ENCODE measurements around the gene NFATC3. TPM values are rescaled to one million over a fixed set of nuclear protein-coding genes. Genes with fewer than 3 reads are reported as not detected.

The NFATC3 gene
- total RNA-seq, 5 donors from 2014 or later (not counting 1 experiment from before 2014, with no cell fraction given), result 111 to 144 (median 116) TPM

GRCh38 chr16:68253721-68254120 lies 168.6 kb downstream of the NFATC3 start:
- H3K9me3 Mint-ChIP-seq, result no peaks in the 10 kb centered on the region
- H3K9me3 ChIP-seq, result no peaks in the 10 kb centered on the region
- ChIA-PET POLR2A (no interaction called here), CTCF (no interaction called here)
- 100% methylated on average over 1 of the region's 4 CpGs for WGBS (ENCODE audit: insufficient coverage)
- no peak overlapping the region for H3K27ac ChIP-seq (ENCODE audit: low read length)
- no peaks in the 10 kb centered on the region for H3K27me3 ChIP-seq (replicated peaks in 1 of 2; ENCODE audit: control insufficient read depth in 2 of 2, extremely low read depth in 1 of 2, insufficient read depth in 2 of 2, low read length in 1 of 2)
- no peak overlapping the region for H3K4me3 Mint-ChIP-seq
- DNase-seq (no peak), ATAC-seq (replicated peaks in 1 of 4) (no peak)
- peaks cover 25% of the 10 kb centered on the region for H3K36me3 Mint-ChIP-seq
- H3K27ac Mint-ChIP-seq, result no peak overlapping the region
- peaks cover 2 to 8% of the 10 kb centered on the region in 2 experiments for H3K4me1 ChIP-seq (ENCODE audit: control insufficient read depth in 1 of 2, extremely low read depth in 1 of 2, insufficient read depth in 2 of 2, low read length in 2 of 2)
- H3K4me3 ChIP-seq (ENCODE audit: control insufficient read depth in 1 of 2, extremely low read depth in 1 of 2, low read length in 1 of 2), result no peak overlapping the region
- H3K4me1 Mint-ChIP-seq, result peaks cover 3 to 12% (median 8%) of the 10 kb centered on the region in 3 donors
- H3K27me3 Mint-ChIP-seq, result no peaks in the 10 kb centered on the region
- H3K36me3 ChIP-seq (ENCODE audit: control insufficient read depth in 2 of 2, extremely low read depth in 1 of 2, insufficient read depth in 1 of 2, low read length in 1 of 2), result peaks cover 7 to 43% of the 10 kb centered on the region in 2 donors

GRCh38 chr16:68255712-68256111 lies 170.5 kb downstream of the NFATC3 start:
- no peaks in the 10 kb centered on the region for H3K27me3 Mint-ChIP-seq
- no peak overlapping the region for H3K27ac Mint-ChIP-seq
- no peak overlapping the region for H3K4me3 Mint-ChIP-seq
- peaks cover 3 to 12% (median 8%) of the 10 kb centered on the region in 3 donors for H3K4me1 Mint-ChIP-seq
- peaks cover 2 to 8% of the 10 kb centered on the region in 2 experiments for H3K4me1 ChIP-seq (ENCODE audit: control insufficient read depth in 1 of 2, extremely low read depth in 1 of 2, insufficient read depth in 2 of 2, low read length in 2 of 2)
- no peaks in the 10 kb centered on the region for H3K9me3 ChIP-seq
- ChIA-PET CTCF (interaction anchor here (0.6 to 0.9 kb wide), 2 partner anchors 8 to 86 kb away, joined by 3 to 9 read pairs; partner anchors contain the start of gene SLC7A6 (in 1 of the 2)), POLR2A (no interaction called here)
- H3K4me3 ChIP-seq (ENCODE audit: control insufficient read depth in 1 of 2, extremely low read depth in 1 of 2, low read length in 1 of 2), result no peak overlapping the region
- DNase-seq (no peak), ATAC-seq (replicated peaks in 1 of 4) (no peak)
- no peak overlapping the region for H3K27ac ChIP-seq (ENCODE audit: low read length)
- 94% methylated on average over 18 of the region's 18 CpGs for WGBS (ENCODE audit: insufficient coverage)
- no peaks in the 10 kb centered on the region for H3K27me3 ChIP-seq (replicated peaks in 1 of 2; ENCODE audit: control insufficient read depth in 2 of 2, extremely low read depth in 1 of 2, insufficient read depth in 2 of 2, low read length in 1 of 2)
- no peaks in the 10 kb centered on the region for H3K9me3 Mint-ChIP-seq
- peaks cover 8 to 45% of the 10 kb centered on the region in 2 donors for H3K36me3 ChIP-seq (ENCODE audit: control insufficient read depth in 2 of 2, extremely low read depth in 1 of 2, insufficient read depth in 1 of 2, low read length in 1 of 2)
- peaks cover 27% of the 10 kb centered on the region for H3K36me3 Mint-ChIP-seq

- Mint-ChIP-seq H3K27ac (peak overlapping the region; percentile 25 to 54), H3K4me3 (no peak overlapping the region), H3K4me1 (peaks cover 9 to 18% (median 17%) of the 10 kb centered on the region in 3 donors), H3K36me3 (peaks cover 18% of the 10 kb centered on the region), H3K9me3 (no peaks in the 10 kb centered on the region), H3K27me3 (no peaks in the 10 kb centered on the region)
- no peak overlapping the region for H3K27ac ChIP-seq (ENCODE audit: low read length)
- peaks cover 2 to 19% of the 10 kb centered on the region in 2 experiments for H3K4me1 ChIP-seq (ENCODE audit: control insufficient read depth in 1 of 2, extremely low read depth in 1 of 2, insufficient read depth in 2 of 2, low read length in 2 of 2)
- H3K4me3 ChIP-seq (ENCODE audit: control insufficient read depth in 1 of 2, extremely low read depth in 1 of 2, low read length in 1 of 2), result no peak overlapping the region
- no peaks in the 10 kb centered on the region for H3K27me3 ChIP-seq (replicated peaks in 1 of 2; ENCODE audit: control insufficient read depth in 2 of 2, extremely low read depth in 1 of 2, insufficient read depth in 2 of 2, low read length in 1 of 2)
- WGBS (ENCODE audit: insufficient coverage), result 70% methylated on average over 6 of the region's 6 CpGs
- peak in 6 of 35 experiments; percentile 32 to 55 (median 42) for DNase-seq
- H3K36me3 ChIP-seq (ENCODE audit: control insufficient read depth in 2 of 2, extremely low read depth in 1 of 2, insufficient read depth in 1 of 2, low read length in 1 of 2), result peaks cover 8 to 39% of the 10 kb centered on the region in 2 donors
- ATAC-seq (replicated peaks in 1 of 4), result peak; percentile 41 to 83 (median 44)
- H3K9me3 ChIP-seq, result no peaks in the 10 kb centered on the region
- ChIA-PET POLR2A (interaction anchor here in 1 of 2 donors (0.5 kb wide), 1 partner anchor 484 kb away, joined by 8 read pairs; no protein-coding TSS in a partner anchor), CTCF (interaction anchor here in 1 of 2 donors (0.6 to 1.2 kb wide), 2 partner anchors 23 to 72 kb away, joined by 4 to 6 read pairs; no protein-coding TSS in a partner anchor)
Measured at GRCh38 chr16:68257251-68257905, 172.2 kb downstream of the NFATC3 start.

- Histone ChIP-seq H3K9me3 (no peaks in the 10 kb centered on the region), H3K4me3 (ENCODE audit: control insufficient read depth in 1 of 2, extremely low read depth in 1 of 2, low read length in 1 of 2) (no peak overlapping the region), H3K4me1 (ENCODE audit: control insufficient read depth in 1 of 2, extremely low read depth in 1 of 2, insufficient read depth in 2 of 2, low read length in 2 of 2) (peaks cover 2 to 21% of the 10 kb centered on the region in 2 experiments), H3K27ac (ENCODE audit: low read length) (no peak overlapping the region), H3K27me3 (replicated peaks in 1 of 2; ENCODE audit: control insufficient read depth in 2 of 2, extremely low read depth in 1 of 2, insufficient read depth in 2 of 2, low read length in 1 of 2) (no peaks in the 10 kb centered on the region), H3K36me3 (ENCODE audit: control insufficient read depth in 2 of 2, extremely low read depth in 1 of 2, insufficient read depth in 1 of 2, low read length in 1 of 2) (peaks cover 5 to 36% of the 10 kb centered on the region in 2 donors)
- DNase-seq, result no peak
- Mint-ChIP-seq H3K27ac (peak overlapping the region in 1 of 2 donors; percentile 54), H3K4me3 (no peak overlapping the region), H3K36me3 (peaks cover 18% of the 10 kb centered on the region), H3K4me1 (peaks cover 13 to 22% (median 20%) of the 10 kb centered on the region in 3 donors), H3K27me3 (no peaks in the 10 kb centered on the region), H3K9me3 (no peaks in the 10 kb centered on the region)
- 76% methylated on average over 10 of the region's 13 CpGs for WGBS (ENCODE audit: insufficient coverage)
- ChIA-PET POLR2A (interaction anchor here in 1 of 2 donors (0.5 to 0.6 kb wide), 2 partner anchors 318 to 483 kb away, joined by 7 to 8 read pairs; no protein-coding TSS in a partner anchor), CTCF (interaction anchor here in 1 of 2 donors (0.6 to 1.2 kb wide), 2 partner anchors 22 to 71 kb away, joined by 4 to 6 read pairs; no protein-coding TSS in a partner anchor)
- no peak for ATAC-seq (replicated peaks in 1 of 4)
Measured at GRCh38 chr16:68257906-68258800, 173.0 kb downstream of the NFATC3 start.

GRCh38 chr16:68259007-68259825 lies 174.0 kb downstream of the NFATC3 start:
- no peak overlapping the region for H3K4me3 ChIP-seq (ENCODE audit: control insufficient read depth in 1 of 2, extremely low read depth in 1 of 2, low read length in 1 of 2)
- H3K36me3 ChIP-seq (ENCODE audit: control insufficient read depth in 2 of 2, extremely low read depth in 1 of 2, insufficient read depth in 1 of 2, low read length in 1 of 2), result peaks cover 3 to 29% of the 10 kb centered on the region in 2 donors
- H3K4me1 ChIP-seq (ENCODE audit: control insufficient read depth in 1 of 2, extremely low read depth in 1 of 2, insufficient read depth in 2 of 2, low read length in 2 of 2), result peaks cover 2 to 31% of the 10 kb centered on the region in 2 experiments
- no peak overlapping the region for H3K27ac Mint-ChIP-seq
- DNase-seq (no peak), ATAC-seq (replicated peaks in 1 of 4) (no peak)
- WGBS (ENCODE audit: insufficient coverage), result 85% methylated on average over 24 of the region's 27 CpGs
- peaks cover 21 to 30% (median 28%) of the 10 kb centered on the region in 3 donors for H3K4me1 Mint-ChIP-seq
- H3K9me3 Mint-ChIP-seq, result no peaks in the 10 kb centered on the region
- POLR2A ChIA-PET, result interaction anchor here in 1 of 2 donors (0.6 kb wide), 1 partner anchor 317 kb away, joined by 7 read pairs; no protein-coding TSS in a partner anchor
- no peaks in the 10 kb centered on the region for H3K9me3 ChIP-seq
- no peak overlapping the region for H3K27ac ChIP-seq (ENCODE audit: low read length)
- H3K36me3 Mint-ChIP-seq, result peaks cover 15% of the 10 kb centered on the region
- H3K4me3 Mint-ChIP-seq, result no peak overlapping the region
- H3K27me3 ChIP-seq (replicated peaks in 1 of 2; ENCODE audit: control insufficient read depth in 2 of 2, extremely low read depth in 1 of 2, insufficient read depth in 2 of 2, low read length in 1 of 2), result no peaks in the 10 kb centered on the region
- CTCF ChIA-PET, result no interaction called here
- no peaks in the 10 kb centered on the region for H3K27me3 Mint-ChIP-seq
